ENCODE measurements around the gene L3HYPDH.

DNA sequence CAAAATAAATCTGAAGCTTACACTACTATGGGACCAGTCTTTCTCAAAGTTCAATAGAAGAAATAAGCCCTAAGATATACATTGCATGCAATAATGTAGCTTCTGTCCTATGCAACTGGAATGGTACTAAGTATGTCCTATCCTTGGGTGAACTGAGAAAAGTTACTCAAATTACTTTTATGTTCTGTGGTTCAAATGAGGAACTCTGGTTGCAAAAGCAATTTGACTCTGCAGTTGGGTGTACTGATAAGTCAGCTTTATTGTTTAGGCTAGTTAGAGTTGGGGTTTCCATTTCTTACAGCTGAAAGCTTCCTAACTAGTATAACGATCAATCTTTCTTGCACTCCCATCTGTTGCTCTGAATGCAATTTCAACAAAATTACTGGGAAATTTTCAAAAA lies 48.2 kb downstream of the L3HYPDH start:
- TF ChIP-seq, protein P1, sequence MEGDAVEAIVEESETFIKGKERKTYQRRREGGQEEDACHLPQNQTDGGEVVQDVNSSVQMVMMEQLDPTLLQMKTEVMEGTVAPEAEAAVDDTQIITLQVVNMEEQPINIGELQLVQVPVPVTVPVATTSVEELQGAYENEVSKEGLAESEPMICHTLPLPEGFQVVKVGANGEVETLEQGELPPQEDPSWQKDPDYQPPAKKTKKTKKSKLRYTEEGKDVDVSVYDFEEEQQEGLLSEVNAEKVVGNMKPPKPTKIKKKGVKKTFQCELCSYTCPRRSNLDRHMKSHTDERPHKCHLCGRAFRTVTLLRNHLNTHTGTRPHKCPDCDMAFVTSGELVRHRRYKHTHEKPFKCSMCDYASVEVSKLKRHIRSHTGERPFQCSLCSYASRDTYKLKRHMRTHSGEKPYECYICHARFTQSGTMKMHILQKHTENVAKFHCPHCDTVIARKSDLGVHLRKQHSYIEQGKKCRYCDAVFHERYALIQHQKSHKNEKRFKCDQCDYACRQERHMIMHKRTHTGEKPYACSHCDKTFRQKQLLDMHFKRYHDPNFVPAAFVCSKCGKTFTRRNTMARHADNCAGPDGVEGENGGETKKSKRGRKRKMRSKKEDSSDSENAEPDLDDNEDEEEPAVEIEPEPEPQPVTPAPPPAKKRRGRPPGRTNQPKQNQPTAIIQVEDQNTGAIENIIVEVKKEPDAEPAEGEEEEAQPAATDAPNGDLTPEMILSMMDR (optimal IDR thresholded peaks at IDR 0.05 in 1 of 3, IDR thresholded peaks at IDR 0.05 in 1 of 3, conservative IDR thresholded peaks at IDR 0.05 in 1 of 3; ENCODE audit: extremely low read depth in 1 of 3, insufficient read depth in 2 of 3, low read length in 3 of 3) = no peak
- TF ChIP-seq EZH2 (IDR thresholded peaks at IDR 0.05; ENCODE audit: low read length) = no peak

Data from keratinocyte (primary cell).